H9 (cell line): ENCODE measurements around the gene UBE2J1. TPM values are rescaled to one million over a fixed set of nuclear protein-coding genes. Genes with fewer than 3 reads are reported as not detected.

Experiments
- DNase-seq: peaks from one replicate; pipeline ENCODE4 v3.0.0-alpha.2; 2017
- H2AFZ ChIP-seq: one replicate; pipeline ENCODE4 v1.6.1; 2013; ENCODE audit warnings: mild to moderate bottlenecking, low read length, control low read depth, moderate library complexity
- H2AK5ac ChIP-seq: 2 replicates; pipeline ENCODE4 v1.6.1; 2013; ENCODE audit warnings: low read length, control low read depth, mixed read lengths; ENCODE audit not compliant: insufficient read length
- H2BK120ac ChIP-seq: one replicate; pipeline ENCODE4 v1.6.1; 2013; ENCODE audit warnings: low read depth, mild to moderate bottlenecking, low read length, control low read depth, inconsistent platforms; ENCODE audit not compliant: poor library complexity, severe bottlenecking
- H2BK12ac ChIP-seq: 2 replicates; pipeline ENCODE4 v1.6.1; 2013; ENCODE audit warnings: low read length, control low read depth, mixed read lengths, low read depth; ENCODE audit not compliant: insufficient read length
- H2BK15ac ChIP-seq: 2 replicates; pipeline ENCODE4 v1.6.1; 2013; ENCODE audit warnings: low read depth, low read length, control low read depth
- H2BK20ac ChIP-seq: one replicate; pipeline ENCODE4 v1.6.1; 2013; ENCODE audit warnings: low read depth, mild to moderate bottlenecking, low read length, control low read depth, inconsistent platforms; ENCODE audit not compliant: poor library complexity, severe bottlenecking
- H2BK5ac ChIP-seq: 2 replicates; pipeline ENCODE4 v1.6.1; 2013; ENCODE audit warnings: low read length, control low read depth, mixed read lengths; ENCODE audit not compliant: insufficient read length
- H3K14ac ChIP-seq: 2 replicates; pipeline ENCODE4 v1.6.1; 2013; ENCODE audit warnings: low read length, control low read depth; ENCODE audit not compliant: insufficient read depth
- H3K18ac ChIP-seq: 2 replicates; pipeline ENCODE4 v1.6.1; 2013; ENCODE audit warnings: low read depth, mild to moderate bottlenecking, mixed read lengths, low read length, control low read depth; ENCODE audit not compliant: insufficient read length
- H3K23ac ChIP-seq: 2 replicates; pipeline ENCODE4 v1.6.1; 2013; ENCODE audit warnings: low read length, control low read depth, mixed read lengths, low read depth; ENCODE audit not compliant: insufficient read length
- H3K23me2 ChIP-seq: 2 replicates; pipeline ENCODE4 v1.6.1; 2013; ENCODE audit warnings: low read depth, mild to moderate bottlenecking, mixed read lengths, low read length, control low read depth; ENCODE audit not compliant: insufficient read length, poor library complexity, severe bottlenecking
- H3K27ac ChIP-seq: 2 replicates; pipeline ENCODE4 v1.5.1; 2013; ENCODE audit warnings: low read length, control low read depth, mixed read lengths, low read depth; ENCODE audit not compliant: insufficient read length
- H3K27me3 ChIP-seq: 2 replicates; pipeline ENCODE4 v1.6.1; 2013; ENCODE audit warnings: low read length, control low read depth, inconsistent platforms; ENCODE audit not compliant: insufficient read depth
- H3K4ac ChIP-seq: 2 replicates; pipeline ENCODE4 v1.6.1; 2013; ENCODE audit warnings: low read depth, mild to moderate bottlenecking, control low read depth, inconsistent platforms, low read length, moderate library complexity
- H3K4me1 ChIP-seq: 2 replicates; pipeline ENCODE4 v1.6.1; 2013; ENCODE audit warnings: low read length, control low read depth, inconsistent platforms; ENCODE audit not compliant: insufficient read depth
- H3K4me2 ChIP-seq: 2 replicates; pipeline ENCODE4 v1.6.1; 2013; ENCODE audit warnings: low read length, control low read depth, mixed read lengths; ENCODE audit not compliant: insufficient read length, insufficient read depth
- H3K56ac ChIP-seq: 2 replicates; pipeline ENCODE4 v1.6.1; 2013; ENCODE audit warnings: low read depth, mild to moderate bottlenecking, mixed read lengths, low read length, control low read depth; ENCODE audit not compliant: insufficient read length
- H3K79me1 ChIP-seq: 2 replicates; pipeline ENCODE4 v1.6.1; 2013; ENCODE audit warnings: low read depth, mild to moderate bottlenecking, moderate library complexity, low read length, control low read depth, inconsistent platforms; ENCODE audit not compliant: insufficient read depth, poor library complexity, severe bottlenecking
- H3K79me2 ChIP-seq: 2 replicates; pipeline ENCODE4 v1.6.1; 2013; ENCODE audit warnings: low read length, control low read depth, inconsistent platforms; ENCODE audit not compliant: insufficient read depth
- H3K9ac ChIP-seq: 2 replicates; pipeline ENCODE4 v1.6.1; 2013; ENCODE audit warnings: low read length, control low read depth, mixed read lengths; ENCODE audit not compliant: insufficient read length; ENCODE audit errors: extremely low read depth
- H3K9me3 ChIP-seq: one replicate; pipeline ENCODE4 v1.6.1; 2013; ENCODE audit warnings: low read depth, low read length, inconsistent platforms; ENCODE audit not compliant: control insufficient read depth
- H3T11ph ChIP-seq: one replicate; pipeline ENCODE4 v1.6.1; 2013; ENCODE audit warnings: mild to moderate bottlenecking, low read length, control low read depth, inconsistent platforms
- H4K20me1 ChIP-seq: one replicate; pipeline ENCODE4 v1.6.1; 2013; ENCODE audit not compliant: control insufficient read depth, insufficient read length, insufficient read depth
- H4K5ac ChIP-seq: 2 replicates; pipeline ENCODE4 v1.6.1; 2013; ENCODE audit warnings: low read depth, mild to moderate bottlenecking, mixed read lengths, low read length, control low read depth; ENCODE audit not compliant: insufficient read length
- H4K8ac ChIP-seq: replicated peaks from 2 replicates; pipeline ENCODE4 v1.6.1; 2013; ENCODE audit warnings: low read length, control low read depth, mixed read lengths, low read depth; ENCODE audit not compliant: insufficient read length
- H4K91ac ChIP-seq: 2 replicates; pipeline ENCODE4 v1.6.1; 2013; ENCODE audit warnings: low read depth, mild to moderate bottlenecking, moderate library complexity, mixed read lengths, low read length, control low read depth; ENCODE audit not compliant: insufficient read length
- H3K27ac Mint-ChIP-seq, 3 experiments: 2 replicates in 2 of 3; 3 replicates in 1 of 3; pipeline ENCODE4 v1.8.0; 2020 to 2021; ENCODE audit warnings: mixed read lengths in 3 of 3, mild to moderate bottlenecking in 1 of 3, moderate library complexity in 1 of 3
- H3K27me3 Mint-ChIP-seq: 2 replicates; pipeline ENCODE4 v1.8.0; 2021; ENCODE audit warnings: low read depth, mild to moderate bottlenecking, moderate library complexity, mixed read lengths
- H3K36me3 Mint-ChIP-seq, 3 experiments: 2 replicates in 2 of 3; 3 replicates in 1 of 3; pipeline ENCODE4 v1.8.0; 2020 to 2021; ENCODE audit warnings: low read depth in 3 of 3, mixed read lengths in 3 of 3; ENCODE audit not compliant: insufficient read depth in 1 of 3
- H3K4me1 Mint-ChIP-seq, 2 experiments: 2 replicates each; pipeline ENCODE4 v1.8.0; 2020; ENCODE audit warnings: mixed read lengths in 2 of 2
- H3K4me3 Mint-ChIP-seq, 2 experiments: 2 replicates in 1 of 2; 3 replicates in 1 of 2; pipeline ENCODE4 v1.8.0; 2020 to 2021; ENCODE audit warnings: mild to moderate bottlenecking in 2 of 2, mixed read lengths in 2 of 2, moderate library complexity in 1 of 2
- H3K9me3 Mint-ChIP-seq, 2 experiments: 2 replicates in 1 of 2; 3 replicates in 1 of 2; pipeline ENCODE4 v1.8.0; 2020; ENCODE audit warnings: mild to moderate bottlenecking in 2 of 2, mixed read lengths in 2 of 2, moderate library complexity in 1 of 2
- WGBS: extraction: QIAGEN DNeasy Blood & Tissue Kit; methylation state at CpG from one replicate; pipeline ENCODE4 v1.1.7; 2013; ENCODE audit warnings: missing lambda C conversion rate, low lambda C conversion rate, mixed read lengths; ENCODE audit not compliant: insufficient read length; ENCODE audit errors: extremely low coverage; 5-methylcytosine and 5-hydroxymethylcytosine counted together
- total RNA-seq: library from RNA; stranded (reverse); gene quantifications from 2 replicates; pipeline ENCODE4 v1.2.1, GENCODE V29; 2021
- TF ChIP-seq, protein P1 (sequence below): fragments of 200-600 bp; sonication (generic); conservative IDR thresholded peaks from 3 replicates; pipeline ENCODE4 v1.8.0; 2021; ENCODE audit warnings: antibody characterized with exemption, mild to moderate bottlenecking

The UBE2J1 gene
- total RNA-seq, 1 experiment from 2014 or later: 13.1 TPM

DNA sequence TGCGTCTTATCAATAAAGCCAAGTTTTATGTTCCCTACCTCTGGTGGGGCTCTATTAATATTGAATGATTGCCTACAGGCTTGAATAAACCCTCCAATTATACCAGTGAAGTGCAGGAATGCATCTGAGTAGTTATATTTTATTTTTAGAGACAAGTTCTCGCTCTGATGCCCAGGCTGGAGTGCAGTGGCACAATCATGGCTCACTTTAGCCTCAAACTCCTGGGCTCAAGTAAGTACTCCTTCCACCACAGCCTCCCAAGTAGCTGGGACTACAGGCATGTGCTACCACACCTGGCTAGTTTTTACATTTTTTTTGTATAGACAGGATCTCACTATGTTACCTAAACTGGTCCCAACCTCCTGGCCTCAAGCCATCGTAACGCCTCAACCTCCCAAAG, 26.1 kb upstream of the UBE2J1 start:
- no peaks in the 10 kb centered on the region for H4K20me1 ChIP-seq
- H2BK20ac ChIP-seq: no peak overlapping the region
- no peak overlapping the region for H3K4me2 ChIP-seq
- H3K23me2 ChIP-seq: no peaks in the 10 kb centered on the region
- no peaks in the 10 kb centered on the region for H3K9me3 ChIP-seq
- no peaks in the 10 kb centered on the region for H3K9me3 Mint-ChIP-seq
- H3K79me2 ChIP-seq: no peaks in the 10 kb centered on the region
- no peaks in the 10 kb centered on the region for H3K27me3 Mint-ChIP-seq
- no peak overlapping the region for H3K23ac ChIP-seq
- H4K5ac ChIP-seq: no peak overlapping the region
- H2AK5ac ChIP-seq: no peak overlapping the region
- H3K4me1 Mint-ChIP-seq: peaks cover 15 to 21% of the 10 kb centered on the region in 2 experiments
- H2BK12ac ChIP-seq: no peak overlapping the region
- no peaks in the 10 kb centered on the region for H3K27me3 ChIP-seq
- no peaks in the 10 kb centered on the region for H3K79me1 ChIP-seq
- no peak overlapping the region for H3K18ac ChIP-seq
- no peak overlapping the region for H3K14ac ChIP-seq
- no peak overlapping the region for H3K4me3 Mint-ChIP-seq
- no peak overlapping the region for H3K27ac ChIP-seq
- DNase-seq: no peak
- H2BK15ac ChIP-seq: no peak overlapping the region
- H3K9ac ChIP-seq: no peak overlapping the region
- H2AFZ ChIP-seq: no peak overlapping the region
- no peak overlapping the region for H2BK120ac ChIP-seq
- no peak overlapping the region for H4K91ac ChIP-seq
- no peaks in the 10 kb centered on the region; a peak in 1 of 7 replicates for H3K36me3 Mint-ChIP-seq
- TF ChIP-seq, protein P1, sequence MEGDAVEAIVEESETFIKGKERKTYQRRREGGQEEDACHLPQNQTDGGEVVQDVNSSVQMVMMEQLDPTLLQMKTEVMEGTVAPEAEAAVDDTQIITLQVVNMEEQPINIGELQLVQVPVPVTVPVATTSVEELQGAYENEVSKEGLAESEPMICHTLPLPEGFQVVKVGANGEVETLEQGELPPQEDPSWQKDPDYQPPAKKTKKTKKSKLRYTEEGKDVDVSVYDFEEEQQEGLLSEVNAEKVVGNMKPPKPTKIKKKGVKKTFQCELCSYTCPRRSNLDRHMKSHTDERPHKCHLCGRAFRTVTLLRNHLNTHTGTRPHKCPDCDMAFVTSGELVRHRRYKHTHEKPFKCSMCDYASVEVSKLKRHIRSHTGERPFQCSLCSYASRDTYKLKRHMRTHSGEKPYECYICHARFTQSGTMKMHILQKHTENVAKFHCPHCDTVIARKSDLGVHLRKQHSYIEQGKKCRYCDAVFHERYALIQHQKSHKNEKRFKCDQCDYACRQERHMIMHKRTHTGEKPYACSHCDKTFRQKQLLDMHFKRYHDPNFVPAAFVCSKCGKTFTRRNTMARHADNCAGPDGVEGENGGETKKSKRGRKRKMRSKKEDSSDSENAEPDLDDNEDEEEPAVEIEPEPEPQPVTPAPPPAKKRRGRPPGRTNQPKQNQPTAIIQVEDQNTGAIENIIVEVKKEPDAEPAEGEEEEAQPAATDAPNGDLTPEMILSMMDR: no peak
- no CpG with 5 or more reads among the region's 4 CpGs for WGBS
- no peak overlapping the region for H4K8ac ChIP-seq
- H3K4me1 ChIP-seq: peaks cover 3% of the 10 kb centered on the region; the same call in 1 of the 2 replicates
- H3K56ac ChIP-seq: no peak overlapping the region
- no peak overlapping the region for H2BK5ac ChIP-seq
- H3K4ac ChIP-seq: no peak overlapping the region
- 0 out of 7 replicates have a peak overlapping the region, but pooled peaks of 1 of the 3 experiments have one; percentile 11 for H3K27ac Mint-ChIP-seq
- H3T11ph ChIP-seq: no peak overlapping the region
